HG02885 (cell line): ENCODE data around the gene CYP8B1.

Experiments used
- ATAC-seq: cut with Tn5 transposase; IDR thresholded peaks from one replicate; pipeline ENCODE4 v1.9.1; 2021; ENCODE audit warnings: mild to moderate bottlenecking; ENCODE audit not compliant: unreplicated experiment, poor library complexity

Gene CYP8B1

DNA sequence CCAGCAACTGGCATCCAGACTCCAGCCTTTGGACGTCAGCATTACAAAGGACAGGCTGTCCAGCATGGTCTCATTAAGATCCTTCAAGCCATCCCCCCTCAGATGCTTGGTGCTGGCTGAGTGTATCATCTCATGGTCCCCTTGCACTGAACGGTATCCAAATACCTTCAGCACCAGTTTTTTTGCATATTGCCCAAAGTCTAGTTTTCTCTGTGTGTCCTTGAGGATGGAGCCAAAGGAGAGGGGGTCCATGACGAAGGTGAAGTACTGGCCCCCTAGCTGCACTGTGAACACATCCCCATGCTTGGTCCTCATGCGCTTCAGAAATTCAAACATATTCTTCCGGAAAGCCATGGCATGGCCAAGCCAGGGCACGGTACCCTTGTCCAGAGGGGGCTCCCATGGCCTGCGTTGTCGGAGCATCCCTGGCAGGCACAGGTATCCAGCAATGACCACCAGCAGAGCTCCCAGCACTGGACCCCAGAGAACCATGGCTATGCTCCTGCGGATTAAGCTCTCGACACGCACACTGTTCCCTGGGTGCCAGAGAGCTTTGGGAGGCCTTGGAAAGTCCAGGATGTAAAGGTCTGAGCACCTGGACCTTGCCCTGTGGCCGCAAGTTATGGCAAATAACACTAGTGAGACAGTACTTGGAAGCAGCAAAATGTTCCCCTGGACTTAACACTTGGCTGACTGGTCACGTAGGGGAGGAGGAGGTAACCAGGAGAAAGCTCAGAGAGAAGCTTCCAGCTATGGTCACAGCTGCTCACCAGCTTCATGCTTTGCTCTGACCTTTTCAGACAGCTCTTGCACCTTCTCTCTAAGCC is at the start of gene CYP8B1:
Gene CYP8B1, minus strand, starts transcription at position 555 of the 827 bp plus-strand sequence. Its CDS starts 63 bp downstream, at position 492.
- ATAC-seq: no peak

DNA sequence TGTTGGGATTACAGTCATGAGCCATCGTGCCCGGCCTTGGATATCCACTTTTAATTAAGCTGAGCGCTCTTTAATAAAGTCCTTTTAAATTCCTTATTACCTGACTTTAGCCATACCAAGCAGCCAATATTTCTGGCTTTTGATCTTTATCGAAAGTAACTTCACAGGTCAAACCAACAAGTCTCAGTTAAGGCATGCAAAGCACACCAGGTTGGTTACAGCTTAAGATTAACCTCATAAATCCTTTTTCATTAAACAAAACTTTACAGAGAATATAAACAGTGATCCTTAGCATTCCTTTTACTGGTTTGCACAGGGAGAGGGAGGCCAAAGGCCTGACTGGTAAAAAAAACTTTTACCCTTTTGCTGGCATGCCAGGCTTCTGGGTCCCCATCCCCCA is 47.9 kb upstream of the CYP8B1 start:
- ATAC-seq: no peak

DNA sequence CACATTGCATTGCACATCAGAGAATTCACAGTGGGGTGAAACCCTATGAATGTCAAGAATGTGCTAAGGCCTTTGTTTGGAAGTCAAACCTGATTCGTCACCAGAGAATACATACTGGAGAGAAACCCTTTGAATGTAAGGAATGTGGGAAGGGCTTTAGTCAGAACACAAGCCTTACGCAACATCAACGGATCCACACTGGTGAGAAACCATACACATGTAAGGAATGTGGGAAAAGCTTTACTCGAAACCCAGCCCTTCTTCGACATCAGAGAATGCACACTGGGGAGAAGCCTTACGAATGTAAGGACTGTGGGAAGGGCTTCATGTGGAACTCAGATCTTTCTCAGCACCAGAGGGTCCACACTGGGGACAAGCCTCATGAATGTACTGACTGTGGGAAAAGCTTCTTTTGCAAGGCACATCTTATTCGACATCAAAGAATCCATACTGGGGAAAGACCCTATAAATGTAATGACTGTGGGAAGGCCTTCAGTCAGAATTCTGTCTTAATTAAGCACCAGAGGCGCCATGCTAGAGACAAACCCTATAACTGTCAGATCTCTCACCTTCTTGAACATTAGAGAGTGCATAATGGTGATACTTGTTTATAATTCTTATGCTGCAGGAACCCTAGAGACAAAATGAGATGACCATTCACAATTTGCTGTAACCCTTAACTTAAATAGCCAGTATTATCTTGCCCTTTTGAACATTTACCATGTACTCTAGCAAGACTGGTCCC is 39.3 kb upstream of the CYP8B1 start:
- ATAC-seq: no peak

- ATAC-seq: no peak
These were observed 35.9 kb upstream of the CYP8B1 start for GRCh38 chr3:42911551-42911950.

DNA sequence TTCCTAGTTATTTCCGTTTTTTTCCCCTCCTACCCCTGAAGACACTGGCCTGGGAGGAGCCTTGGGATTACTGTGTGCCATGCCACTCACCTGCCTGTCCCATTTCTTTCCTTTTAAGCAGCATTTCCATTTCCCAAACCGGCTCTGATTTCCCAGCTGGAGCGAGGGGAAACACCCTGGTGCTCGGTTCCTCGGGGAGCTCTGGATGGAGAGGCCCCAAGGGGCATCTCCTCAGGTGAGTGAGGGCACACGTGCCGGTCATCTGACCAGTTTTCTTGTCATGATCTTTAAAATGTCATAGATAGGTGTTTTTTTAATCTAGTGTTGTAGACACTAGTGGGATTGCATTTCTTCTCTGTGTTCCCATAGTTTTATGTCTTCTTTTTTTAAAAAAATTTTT is 33.0 kb upstream of the CYP8B1 start:
- no peak for ATAC-seq

- ATAC-seq: no peak
These were observed 31.1 kb upstream of the CYP8B1 start for GRCh38 chr3:42906848-42907183.

DNA sequence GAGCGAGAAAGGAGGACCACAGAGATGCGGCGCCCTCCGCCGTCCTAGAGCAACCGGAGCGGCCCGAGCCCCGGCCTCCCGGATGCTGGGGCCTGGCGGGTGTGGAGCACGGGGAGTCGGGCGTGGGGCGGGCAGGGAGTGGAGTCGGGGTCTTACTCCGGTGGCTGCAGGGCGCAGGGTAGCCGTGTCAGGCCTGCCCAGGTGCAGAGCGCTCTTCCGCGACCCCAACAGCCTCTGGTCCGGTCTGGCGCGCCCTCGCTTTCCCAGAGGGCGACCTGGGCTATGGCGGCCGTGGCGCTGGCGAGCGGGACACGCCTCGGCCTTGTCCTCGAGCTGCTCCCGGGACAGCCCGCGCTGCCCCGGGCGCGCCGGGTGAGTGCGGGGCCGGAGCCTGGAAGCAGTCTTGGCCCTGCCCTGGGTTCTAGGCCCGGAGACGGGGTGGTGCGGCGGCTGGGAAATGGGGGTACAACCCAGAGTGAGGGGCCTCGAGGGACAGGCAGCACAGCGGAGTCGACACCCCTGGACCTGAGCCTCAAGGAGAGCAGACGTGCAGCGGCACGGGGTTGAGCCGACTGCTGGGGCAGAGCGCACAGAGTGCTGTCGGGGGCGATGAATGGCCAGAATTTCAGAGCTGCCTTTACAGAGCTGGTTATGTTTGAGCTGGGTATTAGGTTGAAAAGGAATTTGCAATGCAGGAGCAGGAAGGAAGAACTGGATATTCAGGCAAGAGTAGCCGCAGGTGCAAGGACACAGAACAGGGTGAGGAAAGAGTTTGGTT is 30.6 kb upstream of the CYP8B1 start, which contains the start of gene ZNF662:
Gene ZNF662, plus strand, starts transcription at position 73 of the 778 bp plus-strand sequence. CDS start 1,973 bp downstream, outside the sequence.
- ATAC-seq: no peak

- ATAC-seq: no peak
These were observed 30.0 kb upstream of the CYP8B1 start for GRCh38 chr3:42905740-42906069.

DNA sequence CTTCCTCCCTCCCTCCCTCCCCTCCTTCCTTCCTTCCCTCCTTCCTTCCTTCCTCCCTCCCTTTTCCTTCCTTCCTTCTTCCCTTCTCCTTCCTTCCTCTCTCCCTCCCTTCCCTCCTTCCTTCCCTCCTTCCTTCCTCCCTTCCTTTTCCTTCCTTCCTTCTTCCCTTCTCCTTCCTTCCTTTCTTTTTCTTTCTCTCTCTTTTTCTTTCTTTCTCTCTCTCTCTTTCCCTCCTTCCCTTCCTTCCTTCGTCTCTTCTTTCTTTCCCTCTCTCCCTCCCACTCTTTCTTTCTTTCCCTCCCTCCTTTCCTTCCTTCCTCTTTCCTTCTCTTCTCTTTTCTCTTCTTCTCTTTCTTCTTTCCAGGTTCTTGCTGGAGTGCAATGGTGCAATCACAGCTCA is 28.4 kb upstream of the CYP8B1 start:
- ATAC-seq: no peak

GRCh38 chr3:42902257-42902656 is 26.6 kb upstream of the CYP8B1 start:
- no peak for ATAC-seq

GRCh38 chr3:42901073-42901415 is 25.4 kb upstream of the CYP8B1 start:
- ATAC-seq: no peak

DNA sequence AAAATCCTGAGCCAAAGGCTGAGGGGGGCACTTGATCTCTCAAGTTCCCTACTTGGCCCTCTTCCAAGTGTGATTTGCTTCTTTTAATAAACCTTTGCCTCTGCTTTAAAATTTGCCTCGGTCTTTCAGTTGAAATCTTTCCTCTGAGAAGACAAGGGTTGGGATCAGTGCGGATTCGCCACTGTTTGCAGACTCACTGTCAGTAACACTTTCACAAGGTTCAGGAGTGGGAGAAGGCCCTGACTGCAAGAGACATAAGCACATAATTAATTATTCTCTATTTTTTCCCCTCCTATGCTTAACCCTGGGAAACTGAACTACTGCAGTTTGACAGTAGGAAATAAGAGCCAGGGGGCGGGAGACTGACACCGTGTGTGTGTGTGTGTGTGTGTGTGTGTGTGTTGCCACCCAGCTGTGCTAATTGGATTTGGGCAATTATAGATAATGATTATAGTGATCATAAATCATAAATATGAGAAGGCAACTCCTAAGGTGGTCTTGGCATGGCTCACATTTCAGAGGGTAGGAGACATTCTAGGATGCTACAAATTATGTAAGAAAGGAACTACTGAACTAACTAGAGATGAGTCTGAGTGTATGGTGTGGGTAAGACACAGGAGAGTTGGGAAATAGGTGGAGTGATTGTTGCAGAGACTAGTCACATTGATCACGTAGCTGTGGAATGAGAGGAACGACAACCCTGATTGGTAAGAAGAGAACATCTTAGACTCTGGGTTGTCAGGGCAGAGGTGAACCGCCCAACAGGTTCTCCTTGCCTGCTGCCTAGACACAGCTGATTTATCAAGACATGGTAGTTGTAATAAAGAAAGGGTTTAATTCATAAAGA is 24.8 kb upstream of the CYP8B1 start:
- ATAC-seq: no peak

GRCh38 chr3:42898896-42899675 is 23.4 kb upstream of the CYP8B1 start:
- ATAC-seq: no peak

GRCh38 chr3:42895580-42895868 is 19.8 kb upstream of the CYP8B1 start:
- no peak for ATAC-seq

GRCh38 chr3:42894698-42895579 is 19.3 kb upstream of the CYP8B1 start:
- ATAC-seq: no peak

DNA sequence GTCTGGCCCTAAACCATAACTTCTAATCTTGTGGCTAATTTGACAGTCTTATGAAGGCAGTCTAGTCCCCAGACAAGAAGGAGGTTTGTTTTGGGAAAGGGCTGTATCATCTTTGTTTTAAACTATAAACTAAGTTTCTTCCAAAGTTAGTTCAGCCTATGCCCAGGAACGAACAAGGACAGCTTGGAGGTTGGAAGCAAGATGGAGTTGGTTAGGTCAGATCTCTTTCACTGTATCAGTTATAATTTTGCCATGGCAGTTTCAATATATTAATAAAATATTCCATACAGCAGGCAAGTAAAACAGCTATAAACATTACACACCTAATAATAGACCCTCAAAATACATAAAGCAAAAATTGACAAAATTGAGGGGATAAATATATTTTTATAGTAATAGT is 17.1 kb upstream of the CYP8B1 start:
- no peak for ATAC-seq

- no peak for ATAC-seq
These were observed 16.5 kb upstream of the CYP8B1 start for GRCh38 chr3:42892169-42892568.

- no peak for ATAC-seq
These were observed 15.4 kb upstream of the CYP8B1 start for GRCh38 chr3:42891042-42891441.

- ATAC-seq: no peak
These were observed 11.4 kb upstream of the CYP8B1 start for GRCh38 chr3:42887084-42887483.
